SK-N-SH treated with all-trans-retinoic acid at 6 μM for 48 hours (cell line): Measurements from ENCODE around the gene CST9L.

ENCODE experiments used
- ATAC-seq: fragments of 200-7000 bp; cut with Tn5 transposase; 3 replicates; pipeline ENCODE4 v1.9.1; 2020; ENCODE audit warnings: mild to moderate bottlenecking, moderate library complexity
- BACH2 ChIP-seq: fragments of 250-450 bp; sonication (Bioruptor Pico); IDR thresholded peaks from 2 replicates; pipeline ENCODE4 v1.9.0; 2021; ENCODE audit warnings: mild to moderate bottlenecking, borderline replicate concordance
- CREB5 ChIP-seq: fragments of 250-450 bp; sonication (Bioruptor Pico); IDR thresholded peaks from 2 replicates; pipeline ENCODE4 v1.5.1; 2020; ENCODE audit warnings: low read depth, mild to moderate bottlenecking, moderate library complexity
- CSDC2 ChIP-seq: fragments of 250-450 bp; sonication (Bioruptor Pico); IDR thresholded peaks from 2 replicates; pipeline ENCODE4 v1.5.0; 2020; ENCODE audit warnings: mild to moderate bottlenecking, moderate library complexity
- CSRNP3 ChIP-seq: fragments of 250-450 bp; sonication (Bioruptor Pico); IDR thresholded peaks from 2 replicates; pipeline ENCODE4 v1.5.1; 2021; ENCODE audit warnings: mild to moderate bottlenecking, moderate library complexity
- ESRRG ChIP-seq: fragments of 250-450 bp; sonication (Bioruptor Pico); IDR thresholded peaks from 2 replicates; pipeline ENCODE4 v1.6.1; 2021; ENCODE audit warnings: mild to moderate bottlenecking
- GLIS3 ChIP-seq: fragments of 250-450 bp; sonication (Bioruptor Pico); IDR thresholded peaks from 2 replicates; pipeline ENCODE4 v1.5.0; 2020; ENCODE audit warnings: mild to moderate bottlenecking, moderate library complexity
- ISL1 ChIP-seq: fragments of 250-450 bp; sonication (Bioruptor Pico); IDR thresholded peaks from 2 replicates; pipeline ENCODE4 v2.1.2; 2022; ENCODE audit warnings: mild to moderate bottlenecking, moderate library complexity
- OSR1 ChIP-seq: fragments of 250-450 bp; sonication (Bioruptor Pico); IDR thresholded peaks from 2 replicates; pipeline ENCODE4 v1.8.0; 2022; ENCODE audit warnings: moderate library complexity, mild to moderate bottlenecking, inconsistent platforms
- PATZ1 ChIP-seq: fragments of 250-450 bp; sonication (Bioruptor Pico); IDR thresholded peaks from 2 replicates; pipeline ENCODE4 v1.8.0; 2020; ENCODE audit warnings: mild to moderate bottlenecking, moderate library complexity, borderline replicate concordance
- POU6F1 ChIP-seq: fragments of 250-450 bp; sonication (Bioruptor Pico); IDR thresholded peaks from 2 replicates; pipeline ENCODE4 v1.8.0; 2021; ENCODE audit warnings: low read depth, mild to moderate bottlenecking, moderate library complexity, borderline replicate concordance
- PPARA ChIP-seq: fragments of 250-450 bp; sonication (Bioruptor Pico); IDR thresholded peaks from 2 replicates; pipeline ENCODE4 v1.5.0; 2020; ENCODE audit warnings: mild to moderate bottlenecking, borderline replicate concordance
- RARB ChIP-seq: fragments of 250-450 bp; sonication (Bioruptor Pico); IDR thresholded peaks from 2 replicates; pipeline ENCODE4 v1.8.0; 2021; ENCODE audit warnings: mild to moderate bottlenecking, moderate library complexity
- SNAI2 ChIP-seq: fragments of 250-450 bp; sonication (Bioruptor Pico); IDR thresholded peaks from 2 replicates; pipeline ENCODE4 v1.5.0; 2020; ENCODE audit warnings: mild to moderate bottlenecking, moderate library complexity
- TCF4 ChIP-seq: fragments of 250-450 bp; sonication (Bioruptor Pico); IDR thresholded peaks from 2 replicates; pipeline ENCODE4 v1.8.0; 2021; ENCODE audit warnings: mild to moderate bottlenecking, moderate library complexity, borderline replicate concordance
- TOX ChIP-seq: fragments of 250-450 bp; sonication (Bioruptor Pico); IDR thresholded peaks from 2 replicates; pipeline ENCODE4 v1.8.0; 2021; ENCODE audit warnings: mild to moderate bottlenecking, moderate library complexity, borderline replicate concordance
- TSHZ2 ChIP-seq: fragments of 250-450 bp; sonication (Bioruptor Pico); IDR thresholded peaks from 2 replicates; pipeline ENCODE4 v1.5.0; 2020; ENCODE audit warnings: mild to moderate bottlenecking, moderate library complexity
- ZC3H10 ChIP-seq: fragments of 250-450 bp; sonication (Bioruptor Pico); IDR thresholded peaks from 2 replicates; pipeline ENCODE4 v1.5.1; 2021; ENCODE audit warnings: mild to moderate bottlenecking, moderate library complexity
- ZFP3 ChIP-seq: fragments of 250-450 bp; sonication (Bioruptor Pico); IDR thresholded peaks from 2 replicates; pipeline ENCODE4 v1.5.0; 2020; ENCODE audit warnings: mild to moderate bottlenecking, moderate library complexity
- ZFP30 ChIP-seq: fragments of 450-650 bp; formaldehyde crosslinking; IDR thresholded peaks from 2 replicates; pipeline ENCODE4 v1.5.0; 2022; ENCODE audit warnings: mild to moderate bottlenecking, moderate library complexity

The CST9L gene

GRCh38 chr20:23534801-23535593 lies 33.3 kb downstream of the CST9L start:
- ATAC-seq: no peak
- TF ChIP-seq TCF4 (no peak), ISL1 (CRISPR knock-in tag) (no peak), PPARA (CRISPR knock-in tag) (no peak), TSHZ2 (CRISPR knock-in tag) (no peak), OSR1 (CRISPR knock-in tag) (no peak), ZFP3 (CRISPR knock-in tag) (no peak), TOX (CRISPR knock-in tag) (no peak), CSRNP3 (CRISPR knock-in tag) (no peak), RARB (no peak), POU6F1 (CRISPR knock-in tag) (no peak), GLIS3 (no peak)
- TF ChIP-seq, all 23 proteins: peak for 0

GRCh38 chr20:23533161-23533560 lies 35.1 kb downstream of the CST9L start:
- no peak for TF ChIP-seq ESRRG (CRISPR knock-in tag)
- no peak for TF ChIP-seq RARB
- TF ChIP-seq GLIS3: no peak
- TF ChIP-seq ZFP30 (CRISPR knock-in tag): no peak
- TF ChIP-seq ZC3H10 (CRISPR knock-in tag): no peak
- no peak for TF ChIP-seq BACH2 (CRISPR knock-in tag)
- no peak for TF ChIP-seq CSDC2
- TF ChIP-seq POU6F1 (CRISPR knock-in tag): no peak
- TF ChIP-seq TOX (CRISPR knock-in tag): no peak
- TF ChIP-seq PATZ1 (CRISPR knock-in tag): no peak
- TF ChIP-seq TCF4: no peak
- ATAC-seq: no peak

- ATAC-seq: no peak
- no peak for TF ChIP-seq ZC3H10 (CRISPR knock-in tag)
- TF ChIP-seq POU6F1 (CRISPR knock-in tag): no peak
- no peak for TF ChIP-seq ISL1 (CRISPR knock-in tag)
- TF ChIP-seq BACH2 (CRISPR knock-in tag): no peak
- TF ChIP-seq TOX (CRISPR knock-in tag): no peak
- no peak for TF ChIP-seq CSDC2
- TF ChIP-seq SNAI2: no peak
- TF ChIP-seq ZFP3 (CRISPR knock-in tag): no peak
- no peak for TF ChIP-seq PATZ1 (CRISPR knock-in tag)
- TF ChIP-seq CREB5: no peak
- TF ChIP-seq ESRRG (CRISPR knock-in tag): no peak
- no peak for TF ChIP-seq PPARA (CRISPR knock-in tag)
These were observed 35.8 kb downstream of the CST9L start for GRCh38 chr20:23532533-23532932.
